ENCODE measurements around the gene AUH. TPM values are rescaled to one million over a fixed set of nuclear protein-coding genes. Genes with fewer than 3 reads are reported as not detected.

AUH gene
- total RNA-seq, 1 donor from 2014 or later, result 24.9 TPM

- DNase-seq (ENCODE audit: low spot score, unreplicated experiment), result no peak
- Mint-ChIP-seq H3K36me3 (ENCODE audit: insufficient read depth) (no peaks in the 10 kb centered on the region), H3K27ac (no peak overlapping the region), H3K4me3 (ENCODE audit: low read depth) (no peak overlapping the region), H3K9me3 (ENCODE audit: low read depth) (no peaks in the 10 kb centered on the region), H3K27me3 (no peaks in the 10 kb centered on the region), H3K4me1 (ENCODE audit: low read depth) (no peaks in the 10 kb centered on the region)
- no peak for TF ChIP-seq CTCF (IDR thresholded peaks at IDR 0.05; ENCODE audit: unreplicated experiment)
These were observed 182.2 kb downstream of the AUH start for GRCh38 chr9:91179237-91180138.

GRCh38 chr9:91178281-91179236 lies 183.2 kb downstream of the AUH start:
- Mint-ChIP-seq H3K4me3 (ENCODE audit: low read depth) (no peak overlapping the region), H3K36me3 (ENCODE audit: insufficient read depth) (no peaks in the 10 kb centered on the region), H3K27ac (no peak overlapping the region), H3K9me3 (ENCODE audit: low read depth) (no peaks in the 10 kb centered on the region), H3K4me1 (ENCODE audit: low read depth) (peaks cover 1% of the 10 kb centered on the region), H3K27me3 (no peaks in the 10 kb centered on the region)
- no peak for DNase-seq (ENCODE audit: low spot score, unreplicated experiment)
- no peak for TF ChIP-seq CTCF (IDR thresholded peaks at IDR 0.05; ENCODE audit: unreplicated experiment)

GRCh38 chr9:91177661-91178280 lies 183.9 kb downstream of the AUH start:
- Mint-ChIP-seq H3K9me3 (ENCODE audit: low read depth) (no peaks in the 10 kb centered on the region), H3K36me3 (ENCODE audit: insufficient read depth) (no peaks in the 10 kb centered on the region), H3K27me3 (no peaks in the 10 kb centered on the region), H3K27ac (no peak overlapping the region), H3K4me3 (ENCODE audit: low read depth) (no peak overlapping the region), H3K4me1 (ENCODE audit: low read depth) (peaks cover 1% of the 10 kb centered on the region)
- no peak for TF ChIP-seq CTCF (IDR thresholded peaks at IDR 0.05; ENCODE audit: unreplicated experiment)
- DNase-seq (ENCODE audit: low spot score, unreplicated experiment), result no peak

GRCh38 chr9:91177081-91177480 lies 184.6 kb downstream of the AUH start:
- no peaks in the 10 kb centered on the region for H3K36me3 Mint-ChIP-seq (ENCODE audit: insufficient read depth)
- H3K4me3 Mint-ChIP-seq (ENCODE audit: low read depth), result no peak overlapping the region
- H3K27me3 Mint-ChIP-seq, result no peaks in the 10 kb centered on the region
- peaks cover 1% of the 10 kb centered on the region for H3K4me1 Mint-ChIP-seq (ENCODE audit: low read depth)
- TF ChIP-seq CTCF (IDR thresholded peaks at IDR 0.05; ENCODE audit: unreplicated experiment), result no peak
- no peak overlapping the region for H3K27ac Mint-ChIP-seq
- H3K9me3 Mint-ChIP-seq (ENCODE audit: low read depth), result peaks cover 1% of the 10 kb centered on the region
- no peak for DNase-seq (ENCODE audit: low spot score, unreplicated experiment)

GRCh38 chr9:91176426-91176825 lies 185.3 kb downstream of the AUH start:
- H3K27me3 Mint-ChIP-seq, result no peaks in the 10 kb centered on the region
- H3K4me1 Mint-ChIP-seq (ENCODE audit: low read depth), result peaks cover 1% of the 10 kb centered on the region

More at GRCh38 chr9:91176426-91176825, 185.3 kb downstream of the AUH start:
- H3K36me3 Mint-ChIP-seq (ENCODE audit: insufficient read depth), result no peaks in the 10 kb centered on the region
- no peak for DNase-seq (ENCODE audit: low spot score, unreplicated experiment)
- no peak for TF ChIP-seq CTCF (IDR thresholded peaks at IDR 0.05; ENCODE audit: unreplicated experiment)
- no peak overlapping the region for H3K27ac Mint-ChIP-seq
- peaks cover 8% of the 10 kb centered on the region for H3K9me3 Mint-ChIP-seq (ENCODE audit: low read depth)
- no peak overlapping the region for H3K4me3 Mint-ChIP-seq (ENCODE audit: low read depth)

All from progenitor cell of endocrine pancreas (in vitro differentiated cells).